ENCODE results near the gene ARHGEF11. TPM values are rescaled to one million over a fixed set of nuclear protein-coding genes. Genes with fewer than 3 reads are reported as not detected.

The ARHGEF11 gene
- total RNA-seq, 1 donor from 2014 or later: 52.7 TPM

DNA sequence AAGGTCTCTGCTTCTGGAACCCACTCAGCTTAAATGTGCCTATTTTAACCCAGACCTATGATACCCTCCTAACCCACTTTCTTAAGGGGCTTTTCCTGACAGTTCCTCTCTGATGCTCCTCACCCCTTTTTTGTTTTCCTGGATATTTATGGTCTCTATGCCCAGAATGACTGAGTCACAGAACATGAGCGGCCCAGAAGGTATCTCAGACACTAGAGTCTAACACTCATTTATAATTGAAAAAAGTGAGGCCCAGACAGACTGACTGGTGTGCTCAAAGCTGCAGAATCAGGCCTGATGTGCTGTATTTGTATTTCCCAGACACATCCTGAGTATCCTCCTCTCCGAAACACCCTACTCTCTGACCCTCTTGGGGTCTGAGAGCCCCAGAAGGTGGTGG lies 81.1 kb downstream of the ARHGEF11 start:
- Mint-ChIP-seq H3K4me1 (no peaks in the 10 kb centered on the region), H3K36me3 (ENCODE audit: low read depth) (peaks cover 20% of the 10 kb centered on the region), H3K27me3 (ENCODE audit: low read depth) (no peaks in the 10 kb centered on the region), H3K27ac (ENCODE audit: unreplicated experiment) (no peak overlapping the region), H3K4me3 (no peak overlapping the region), H3K9me3 (no peaks in the 10 kb centered on the region)
- no peak for DNase-seq (ENCODE audit: low read depth, low spot score)
- TF ChIP-seq, protein P1, sequence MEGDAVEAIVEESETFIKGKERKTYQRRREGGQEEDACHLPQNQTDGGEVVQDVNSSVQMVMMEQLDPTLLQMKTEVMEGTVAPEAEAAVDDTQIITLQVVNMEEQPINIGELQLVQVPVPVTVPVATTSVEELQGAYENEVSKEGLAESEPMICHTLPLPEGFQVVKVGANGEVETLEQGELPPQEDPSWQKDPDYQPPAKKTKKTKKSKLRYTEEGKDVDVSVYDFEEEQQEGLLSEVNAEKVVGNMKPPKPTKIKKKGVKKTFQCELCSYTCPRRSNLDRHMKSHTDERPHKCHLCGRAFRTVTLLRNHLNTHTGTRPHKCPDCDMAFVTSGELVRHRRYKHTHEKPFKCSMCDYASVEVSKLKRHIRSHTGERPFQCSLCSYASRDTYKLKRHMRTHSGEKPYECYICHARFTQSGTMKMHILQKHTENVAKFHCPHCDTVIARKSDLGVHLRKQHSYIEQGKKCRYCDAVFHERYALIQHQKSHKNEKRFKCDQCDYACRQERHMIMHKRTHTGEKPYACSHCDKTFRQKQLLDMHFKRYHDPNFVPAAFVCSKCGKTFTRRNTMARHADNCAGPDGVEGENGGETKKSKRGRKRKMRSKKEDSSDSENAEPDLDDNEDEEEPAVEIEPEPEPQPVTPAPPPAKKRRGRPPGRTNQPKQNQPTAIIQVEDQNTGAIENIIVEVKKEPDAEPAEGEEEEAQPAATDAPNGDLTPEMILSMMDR (conservative IDR thresholded peaks at IDR 0.05): no peak

- DNase-seq (ENCODE audit: low read depth, low spot score): no peak
- Mint-ChIP-seq H3K27ac (ENCODE audit: unreplicated experiment) (no peak overlapping the region), H3K4me3 (no peak overlapping the region), H3K9me3 (no peaks in the 10 kb centered on the region), H3K4me1 (no peaks in the 10 kb centered on the region), H3K36me3 (ENCODE audit: low read depth) (peaks cover 17% of the 10 kb centered on the region), H3K27me3 (ENCODE audit: low read depth) (no peaks in the 10 kb centered on the region)
- TF ChIP-seq, protein P1 (conservative IDR thresholded peaks at IDR 0.05): no peak
Measured at GRCh38 chr1:156963621-156964020, 81.9 kb downstream of the ARHGEF11 start.

- no peak for DNase-seq (ENCODE audit: low read depth, low spot score)
- Mint-ChIP-seq H3K36me3 (ENCODE audit: low read depth) (peaks cover 23% of the 10 kb centered on the region), H3K4me1 (no peaks in the 10 kb centered on the region), H3K27ac (ENCODE audit: unreplicated experiment) (peak overlapping the region; percentile 57), H3K9me3 (no peaks in the 10 kb centered on the region), H3K4me3 (no peak overlapping the region), H3K27me3 (ENCODE audit: low read depth) (no peaks in the 10 kb centered on the region)
- TF ChIP-seq, protein P1 (conservative IDR thresholded peaks at IDR 0.05): no peak
Measured at GRCh38 chr1:156961709-156962108, 83.8 kb downstream of the ARHGEF11 start.

GRCh38 chr1:156959925-156960324 lies 85.6 kb downstream of the ARHGEF11 start:
- Mint-ChIP-seq H3K27me3 (ENCODE audit: low read depth) (no peaks in the 10 kb centered on the region), H3K4me3 (no peak overlapping the region), H3K27ac (ENCODE audit: unreplicated experiment) (no peak overlapping the region), H3K9me3 (no peaks in the 10 kb centered on the region), H3K4me1 (no peaks in the 10 kb centered on the region), H3K36me3 (ENCODE audit: low read depth) (peaks cover 23% of the 10 kb centered on the region)
- TF ChIP-seq, protein P1 (conservative IDR thresholded peaks at IDR 0.05): no peak
- DNase-seq (ENCODE audit: low read depth, low spot score): no peak

DNA sequence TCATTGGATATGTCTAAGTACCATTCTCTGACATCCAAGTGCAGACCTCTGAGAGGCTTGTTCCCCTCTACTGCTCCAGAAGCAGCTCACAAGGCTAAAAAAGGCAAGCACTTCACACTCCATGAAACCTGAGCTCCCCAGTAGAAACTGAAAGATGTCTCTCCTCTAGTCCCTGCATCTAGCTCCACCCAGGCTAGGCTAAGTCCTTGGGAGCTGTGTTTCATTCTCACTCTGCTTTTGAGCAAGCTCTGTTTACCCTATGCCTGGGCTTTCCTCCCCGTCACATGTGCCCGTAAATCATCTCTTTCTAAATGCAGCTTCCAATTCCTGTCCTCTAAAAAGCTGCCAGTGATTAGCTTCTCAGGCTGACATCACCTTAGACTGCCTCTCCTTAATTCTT lies 86.1 kb downstream of the ARHGEF11 start:
- Mint-ChIP-seq H3K4me3 (no peak overlapping the region), H3K27me3 (ENCODE audit: low read depth) (no peaks in the 10 kb centered on the region), H3K27ac (ENCODE audit: unreplicated experiment) (no peak overlapping the region), H3K4me1 (no peaks in the 10 kb centered on the region), H3K36me3 (ENCODE audit: low read depth) (peaks cover 26% of the 10 kb centered on the region), H3K9me3 (no peaks in the 10 kb centered on the region)
- DNase-seq (ENCODE audit: low read depth, low spot score): no peak
- TF ChIP-seq, protein P1 (conservative IDR thresholded peaks at IDR 0.05): no peak

GRCh38 chr1:156958247-156958714 lies 87.3 kb downstream of the ARHGEF11 start:
- Mint-ChIP-seq H3K36me3 (ENCODE audit: low read depth) (peaks cover 27% of the 10 kb centered on the region), H3K27me3 (ENCODE audit: low read depth) (no peaks in the 10 kb centered on the region), H3K27ac (ENCODE audit: unreplicated experiment) (peak overlapping the region; percentile 74), H3K4me3 (no peak overlapping the region), H3K4me1 (no peaks in the 10 kb centered on the region), H3K9me3 (no peaks in the 10 kb centered on the region)
- DNase-seq (ENCODE audit: low read depth, low spot score): no peak
- TF ChIP-seq, protein P1 (conservative IDR thresholded peaks at IDR 0.05): no peak
